Mammary microvascular endothelial cell (primary cell): ENCODE measurements around the gene TGIF2LX. TPM values are rescaled to one million over a fixed set of nuclear protein-coding genes. Genes with fewer than 3 reads are reported as not detected.

ENCODE experiments used
- total RNA-seq: library from RNA; depleted of rRNA; stranded (reverse); fragments of >200 nt; gene quantifications from 2 replicates; pipeline ENCODE4 v1.2.3, GENCODE V29; 2015

The TGIF2LX gene
- not detected in 2 replicates for total RNA-seq

DNA sequence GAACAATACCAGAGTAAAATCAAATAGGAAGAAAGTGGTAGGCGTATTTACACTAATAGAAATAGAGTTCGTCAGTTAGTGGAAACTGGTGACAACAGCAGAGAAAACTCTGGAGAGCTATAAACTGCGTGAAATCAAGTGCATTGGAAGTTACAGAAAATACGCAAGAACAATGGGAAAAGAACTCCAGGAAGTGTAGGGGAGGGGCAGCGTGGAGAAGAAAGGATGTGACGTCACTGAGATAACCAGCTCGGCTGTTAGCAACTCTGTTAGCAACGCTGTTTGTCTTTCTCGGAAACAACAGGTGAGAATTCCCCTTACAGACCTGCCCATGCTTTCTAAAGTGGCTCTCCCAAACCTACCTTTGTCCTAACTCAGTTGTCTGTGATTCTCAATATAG is at the start of gene TGIF2LX:
TSS of gene TGIF2LX (plus strand) at position 244 of the 400 bp plus-strand sequence. CDS start 178 bp downstream, outside the sequence.

